ENCODE measurements around the gene FLT4.

Gene FLT4

GRCh38 chr5:180596115-180596667 lies 53.2 kb downstream of the FLT4 start:
- no peaks in the 10 kb centered on the region for H4K20me1 ChIP-seq (ENCODE audit: insufficient read depth, low read length)
- no peak overlapping the region for H3K4me2 ChIP-seq (ENCODE audit: low read length)
- H3K9ac ChIP-seq (ENCODE audit: low read length), result no peak overlapping the region
- H3K27ac ChIP-seq (ENCODE audit: low read length), result no peak overlapping the region
- H3K36me3 ChIP-seq (replicated peaks; ENCODE audit: low read depth, low read length), result no peaks in the 10 kb centered on the region
- H3K4me1 ChIP-seq (ENCODE audit: low read length), result no peaks in the 10 kb centered on the region
- no peaks in the 10 kb centered on the region for H3K79me2 ChIP-seq (ENCODE audit: low read length)
- no peak overlapping the region for H3K4me3 ChIP-seq (ENCODE audit: low read length)
- H2AFZ ChIP-seq (ENCODE audit: low read depth, low read length), result no peak overlapping the region
- H3K27me3 ChIP-seq (ENCODE audit: low read depth, low read length), result no peaks in the 10 kb centered on the region
- no peak for TF ChIP-seq CTCF (IDR thresholded peaks at IDR 0.05; ENCODE audit: low read depth, low read length)
- no peak for TF ChIP-seq EZH2phosphoT487 (IDR thresholded peaks at IDR 0.05; ENCODE audit: low read depth)
- no peaks in the 10 kb centered on the region for H3K9me3 ChIP-seq (ENCODE audit: insufficient read depth, low read length)

DNA sequence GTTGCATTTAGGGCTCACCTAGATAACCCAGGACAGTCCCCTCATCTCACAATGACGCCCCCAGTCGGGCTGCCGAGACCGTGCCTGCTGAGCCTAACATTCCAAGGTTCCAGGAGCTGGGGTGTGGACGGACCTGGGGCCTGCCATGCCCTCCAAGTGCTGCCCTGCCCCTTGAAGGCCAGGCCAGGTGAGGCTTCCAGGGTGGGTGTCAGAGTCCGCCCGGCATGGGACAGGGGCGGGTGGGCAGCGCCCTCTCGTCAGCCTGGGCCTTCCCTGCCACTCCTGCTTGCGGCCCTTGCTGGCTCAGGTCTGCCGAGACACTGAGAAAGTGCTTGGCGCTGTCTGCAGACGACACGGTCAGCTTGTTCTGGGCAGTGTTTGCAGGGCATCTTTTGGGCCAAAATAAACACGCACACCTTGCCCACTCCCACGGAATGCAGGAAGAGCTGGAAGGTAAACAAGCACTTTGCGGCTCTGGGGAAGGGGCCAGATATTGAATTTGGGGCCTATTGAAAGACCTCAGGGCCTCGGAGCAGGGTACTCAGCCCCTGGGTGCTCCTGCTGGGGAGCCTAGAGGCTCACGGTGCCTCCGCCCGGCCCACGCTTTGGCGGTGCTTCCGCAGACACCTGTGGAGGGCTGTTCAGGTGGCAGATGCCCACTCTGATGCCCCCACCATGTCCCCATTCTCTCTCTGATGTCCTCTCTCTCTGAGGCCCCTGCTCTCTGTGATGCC lies 53.9 kb downstream of the FLT4 start:
- no peak overlapping the region for H3K4me3 ChIP-seq (ENCODE audit: low read length)
- H3K27me3 ChIP-seq (ENCODE audit: low read depth, low read length), result no peaks in the 10 kb centered on the region
- no peak overlapping the region for H3K27ac ChIP-seq (ENCODE audit: low read length)
- no peaks in the 10 kb centered on the region for H3K4me1 ChIP-seq (ENCODE audit: low read length)
- H3K9ac ChIP-seq (ENCODE audit: low read length), result no peak overlapping the region
- no peaks in the 10 kb centered on the region for H3K36me3 ChIP-seq (replicated peaks; ENCODE audit: low read depth, low read length)
- no peaks in the 10 kb centered on the region for H3K9me3 ChIP-seq (ENCODE audit: insufficient read depth, low read length)
- H2AFZ ChIP-seq (ENCODE audit: low read depth, low read length), result no peak overlapping the region
- no peaks in the 10 kb centered on the region for H3K79me2 ChIP-seq (ENCODE audit: low read length)
- no peak overlapping the region for H3K4me2 ChIP-seq (ENCODE audit: low read length)
- TF ChIP-seq CTCF (IDR thresholded peaks at IDR 0.05; ENCODE audit: low read depth, low read length), result no peak
- no peak for TF ChIP-seq EZH2phosphoT487 (IDR thresholded peaks at IDR 0.05; ENCODE audit: low read depth)
- no peaks in the 10 kb centered on the region for H4K20me1 ChIP-seq (ENCODE audit: insufficient read depth, low read length)

DNA sequence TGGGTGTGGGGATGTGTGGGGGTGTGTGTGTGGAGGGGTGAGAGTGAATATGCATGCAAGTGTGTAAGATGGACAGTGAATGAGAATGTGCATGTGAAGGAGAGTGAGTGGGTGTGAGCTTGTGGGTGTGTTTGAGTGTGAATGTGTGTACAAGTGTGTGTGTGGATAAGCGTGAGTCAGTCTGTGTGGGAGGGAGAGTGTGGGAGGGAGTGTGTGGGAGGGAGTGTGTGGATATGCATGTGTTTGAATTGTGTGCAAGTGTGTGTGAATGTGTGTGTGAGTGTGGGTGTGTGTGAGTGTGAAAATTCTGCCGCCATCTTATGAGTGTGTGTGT lies 54.4 kb downstream of the FLT4 start:
- no peaks in the 10 kb centered on the region for H4K20me1 ChIP-seq (ENCODE audit: insufficient read depth, low read length)
- H3K36me3 ChIP-seq (replicated peaks; ENCODE audit: low read depth, low read length), result no peaks in the 10 kb centered on the region
- H3K4me2 ChIP-seq (ENCODE audit: low read length), result no peak overlapping the region
- H3K4me3 ChIP-seq (ENCODE audit: low read length), result no peak overlapping the region
- no peaks in the 10 kb centered on the region for H3K4me1 ChIP-seq (ENCODE audit: low read length)
- H3K79me2 ChIP-seq (ENCODE audit: low read length), result no peaks in the 10 kb centered on the region
- no peaks in the 10 kb centered on the region for H3K27me3 ChIP-seq (ENCODE audit: low read depth, low read length)
- H3K9ac ChIP-seq (ENCODE audit: low read length), result no peak overlapping the region
- H2AFZ ChIP-seq (ENCODE audit: low read depth, low read length), result no peak overlapping the region
- no peaks in the 10 kb centered on the region for H3K9me3 ChIP-seq (ENCODE audit: insufficient read depth, low read length)
- no peak overlapping the region for H3K27ac ChIP-seq (ENCODE audit: low read length)
- TF ChIP-seq EZH2phosphoT487 (IDR thresholded peaks at IDR 0.05; ENCODE audit: low read depth) (no peak), CTCF (IDR thresholded peaks at IDR 0.05; ENCODE audit: low read depth, low read length) (no peak)

DNA sequence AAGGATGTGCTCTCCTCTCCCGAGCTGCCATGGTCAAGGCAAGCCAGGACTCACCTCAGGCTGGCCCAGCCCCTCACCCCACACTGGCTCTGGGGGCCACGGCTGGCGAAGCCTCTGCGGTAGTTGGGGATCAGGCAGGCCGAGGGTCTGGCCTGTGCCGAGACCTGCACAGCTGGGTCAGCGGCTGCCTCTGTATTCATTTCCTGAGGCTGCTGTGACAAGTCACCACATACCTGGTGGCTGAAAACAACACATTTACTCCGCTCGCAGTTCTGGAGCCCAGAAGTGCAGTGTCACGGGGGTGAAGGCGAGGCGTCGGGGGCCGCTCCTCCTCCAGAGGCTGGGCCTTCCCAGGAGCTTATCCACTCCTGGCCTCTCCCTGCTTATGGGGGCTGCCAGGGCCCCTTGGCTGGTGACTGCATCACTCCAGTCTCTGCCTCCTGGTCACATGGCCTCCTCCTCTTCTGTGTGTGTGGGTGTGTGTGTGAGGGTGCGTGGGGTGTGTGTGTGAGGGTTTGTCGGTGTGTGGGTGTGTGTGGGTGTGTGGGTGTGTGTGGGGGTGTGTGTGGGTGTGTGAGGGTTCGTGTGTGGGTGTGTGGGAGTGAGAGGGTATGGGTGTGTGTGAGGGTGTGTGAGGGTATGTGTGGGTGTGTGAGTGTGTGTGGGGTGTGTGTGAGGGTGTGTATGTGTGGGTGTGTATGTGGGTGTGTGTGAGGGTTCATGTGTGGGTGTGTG lies 54.9 kb downstream of the FLT4 start:
- H3K4me2 ChIP-seq (ENCODE audit: low read length), result no peak overlapping the region
- H3K79me2 ChIP-seq (ENCODE audit: low read length), result no peaks in the 10 kb centered on the region
- H3K4me3 ChIP-seq (ENCODE audit: low read length), result no peak overlapping the region
- TF ChIP-seq EZH2phosphoT487 (IDR thresholded peaks at IDR 0.05; ENCODE audit: low read depth), result no peak
- TF ChIP-seq CTCF (IDR thresholded peaks at IDR 0.05; ENCODE audit: low read depth, low read length), result no peak
- no peaks in the 10 kb centered on the region for H4K20me1 ChIP-seq (ENCODE audit: insufficient read depth, low read length)
- H3K27me3 ChIP-seq (ENCODE audit: low read depth, low read length), result no peaks in the 10 kb centered on the region
- no peak overlapping the region for H2AFZ ChIP-seq (ENCODE audit: low read depth, low read length)
- no peaks in the 10 kb centered on the region for H3K36me3 ChIP-seq (replicated peaks; ENCODE audit: low read depth, low read length)
- no peak overlapping the region for H3K9ac ChIP-seq (ENCODE audit: low read length)
- no peaks in the 10 kb centered on the region for H3K4me1 ChIP-seq (ENCODE audit: low read length)
- H3K9me3 ChIP-seq (ENCODE audit: insufficient read depth, low read length), result no peaks in the 10 kb centered on the region
- H3K27ac ChIP-seq (ENCODE audit: low read length), result no peak overlapping the region
